ENCODE measurements around the gene BMP15.

The BMP15 gene

DNA sequence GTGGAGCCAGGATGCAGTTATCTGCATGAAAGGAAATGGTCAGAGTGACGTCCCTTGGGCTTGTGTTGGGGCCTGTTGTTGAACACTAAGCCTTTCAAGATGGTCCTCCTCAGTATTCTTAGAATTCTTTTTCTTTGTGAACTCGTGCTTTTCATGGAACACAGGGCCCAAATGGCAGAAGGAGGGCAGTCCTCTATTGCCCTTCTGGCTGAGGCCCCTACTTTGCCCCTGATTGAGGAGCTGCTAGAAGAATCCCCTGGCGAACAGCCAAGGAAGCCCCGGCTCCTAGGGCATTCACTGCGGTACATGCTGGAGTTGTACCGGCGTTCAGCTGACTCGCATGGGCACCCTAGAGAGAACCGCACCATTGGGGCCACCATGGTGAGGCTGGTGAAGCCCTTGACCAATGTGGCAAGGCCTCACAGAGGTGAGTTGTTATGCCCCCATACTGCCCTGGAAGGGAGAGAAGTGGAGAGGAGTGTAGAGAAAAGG lies at the start of gene BMP15:
TSS of gene BMP15 (plus strand) at position 51 of the 492 bp plus-strand sequence. CDS start at position 100, 49 bp downstream.
- ATAC-seq: no peak

DNA sequence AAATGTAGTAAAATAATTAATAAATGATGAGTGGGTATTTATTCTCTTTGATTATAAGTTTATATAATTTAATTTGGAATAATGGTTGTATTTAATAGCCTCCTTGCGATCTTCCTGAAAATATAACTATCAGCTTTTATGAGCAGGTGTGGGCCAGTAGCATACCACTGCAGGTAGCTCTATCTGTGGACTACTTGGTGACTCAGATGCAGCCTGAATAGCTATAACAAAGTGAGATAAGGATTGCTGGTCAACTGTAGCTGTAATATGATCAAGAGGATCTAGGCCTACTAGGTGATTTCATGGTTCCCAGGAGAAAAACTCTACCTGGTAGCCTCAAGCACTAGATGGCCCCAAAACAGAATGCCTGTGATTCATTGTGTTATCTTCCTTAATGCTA lies 47.1 kb upstream of the BMP15 start:
- no peak for ATAC-seq

DNA sequence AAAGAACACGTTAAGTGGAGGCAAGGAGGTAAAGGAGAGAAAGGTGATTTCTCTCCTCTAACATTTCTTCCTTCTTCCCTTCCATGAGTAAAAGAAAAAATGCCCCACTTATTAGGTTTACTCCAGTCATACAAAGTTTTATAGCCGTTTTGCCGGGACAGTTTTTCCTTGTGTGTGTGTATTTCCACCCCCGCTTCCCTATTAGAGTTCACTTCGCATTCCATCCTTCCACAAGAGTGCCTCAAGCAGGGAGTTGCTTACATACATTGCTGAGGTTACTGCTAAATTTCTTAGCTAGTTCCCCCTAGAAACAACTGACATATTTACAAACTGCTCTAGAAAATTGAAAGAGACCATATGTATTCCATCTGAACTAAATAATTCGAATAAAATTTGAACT lies 45.2 kb upstream of the BMP15 start:
- no peak for ATAC-seq

DNA sequence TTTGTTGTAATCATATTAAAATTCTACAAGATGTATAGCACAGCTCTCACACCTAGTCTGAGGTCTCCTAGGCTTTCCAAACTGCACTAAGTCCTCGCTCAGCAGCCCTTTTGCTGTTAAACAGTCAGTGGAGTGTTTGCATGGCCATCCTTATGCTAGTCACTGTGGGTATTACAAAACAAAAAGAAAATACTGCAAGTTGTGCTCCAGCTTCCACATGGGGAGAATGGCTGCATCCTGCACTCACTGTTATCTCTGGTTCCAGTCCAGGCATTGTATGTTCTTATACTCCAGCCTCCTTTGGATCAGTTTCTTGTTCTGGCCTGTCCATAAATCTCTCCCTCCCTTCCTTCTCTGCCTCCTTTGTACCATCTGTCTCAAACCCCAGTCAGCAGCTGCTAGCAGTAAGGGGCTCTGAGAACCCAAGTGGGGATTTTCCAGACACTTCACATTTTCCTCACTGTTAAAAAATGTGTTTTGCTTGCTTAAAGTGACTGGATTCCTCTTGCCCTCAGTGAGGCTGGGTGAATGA lies 38.5 kb upstream of the BMP15 start:
- ATAC-seq: no peak

DNA sequence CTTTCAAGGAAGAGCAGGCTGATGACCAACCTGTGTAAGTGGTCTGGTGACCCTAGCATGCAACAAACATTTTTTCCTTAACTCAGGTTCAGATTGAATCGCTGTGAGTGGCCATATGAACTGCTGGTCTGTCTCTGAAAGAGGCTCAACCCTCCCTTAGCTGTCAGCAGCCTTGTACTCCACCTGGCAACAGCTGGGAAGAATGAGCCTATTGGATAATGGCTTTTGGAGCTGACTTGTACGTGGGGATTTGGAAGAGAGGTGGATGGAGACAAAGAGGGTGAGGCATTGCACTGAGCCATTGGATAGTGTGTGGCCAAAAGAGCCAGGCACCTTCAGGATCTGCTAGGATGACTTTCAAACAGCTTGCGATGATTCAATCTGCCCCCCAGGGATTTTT lies 35.7 kb upstream of the BMP15 start:
- no peak for ATAC-seq

DNA sequence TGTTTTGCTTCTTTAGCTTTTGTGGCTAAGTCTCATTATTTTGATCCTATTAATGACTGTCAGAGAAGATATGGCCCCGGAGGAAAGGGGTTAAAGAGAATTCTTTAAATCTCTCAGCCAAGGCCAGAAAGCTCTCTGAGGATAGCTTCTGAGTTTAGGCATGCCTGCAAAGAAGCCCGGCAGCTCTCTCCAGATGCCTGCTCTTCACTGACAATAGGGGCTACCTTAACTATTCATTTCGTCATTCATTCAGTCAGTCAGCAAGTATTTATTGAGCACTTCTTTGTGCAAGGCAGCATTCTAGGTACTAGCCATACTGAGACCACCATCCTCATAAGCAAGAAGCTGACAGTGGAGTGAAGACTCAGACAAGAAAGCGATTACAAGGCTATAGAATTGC lies 34.0 kb upstream of the BMP15 start:
- no peak for ATAC-seq

DNA sequence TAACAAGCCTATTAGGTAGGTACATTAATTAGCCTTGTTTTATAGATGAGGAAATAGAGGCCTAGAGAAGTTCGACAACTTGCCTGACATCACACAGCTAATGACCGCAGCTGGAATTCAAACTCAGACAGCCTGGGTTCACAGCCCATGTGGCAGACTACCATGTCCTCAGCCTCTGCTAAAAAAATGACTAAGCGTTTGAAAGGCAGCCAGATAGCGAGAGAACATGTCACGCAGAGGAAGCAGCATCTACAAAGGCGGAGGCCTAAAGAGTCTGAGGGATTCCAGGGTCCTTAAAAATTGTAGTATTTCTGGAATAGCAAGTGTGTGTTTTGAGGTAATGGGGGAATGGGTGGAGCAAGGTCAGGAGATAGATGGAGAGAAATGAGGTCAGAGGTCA lies 33.2 kb upstream of the BMP15 start:
- ATAC-seq: no peak

DNA sequence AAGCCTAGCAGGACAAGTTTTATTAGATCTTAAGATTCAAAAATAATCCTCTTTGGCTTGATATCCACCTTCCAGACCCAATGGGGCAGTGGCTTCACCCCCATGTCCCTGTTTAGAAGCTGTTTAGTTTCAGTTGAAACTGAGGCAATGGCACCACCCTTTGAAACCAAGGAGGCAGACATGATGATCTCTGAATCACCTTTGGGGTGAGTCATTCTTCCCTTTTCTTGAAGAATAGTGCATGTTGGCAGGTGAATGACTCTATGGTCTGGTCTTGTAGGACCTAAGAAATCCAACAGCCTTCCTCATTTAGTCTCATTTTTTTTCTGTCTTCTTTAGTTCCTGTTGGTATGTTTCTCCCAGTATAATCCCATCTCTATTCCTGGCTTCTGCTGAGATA lies 29.5 kb upstream of the BMP15 start:
- ATAC-seq: peak in 1 of 2 donors; percentile 53

DNA sequence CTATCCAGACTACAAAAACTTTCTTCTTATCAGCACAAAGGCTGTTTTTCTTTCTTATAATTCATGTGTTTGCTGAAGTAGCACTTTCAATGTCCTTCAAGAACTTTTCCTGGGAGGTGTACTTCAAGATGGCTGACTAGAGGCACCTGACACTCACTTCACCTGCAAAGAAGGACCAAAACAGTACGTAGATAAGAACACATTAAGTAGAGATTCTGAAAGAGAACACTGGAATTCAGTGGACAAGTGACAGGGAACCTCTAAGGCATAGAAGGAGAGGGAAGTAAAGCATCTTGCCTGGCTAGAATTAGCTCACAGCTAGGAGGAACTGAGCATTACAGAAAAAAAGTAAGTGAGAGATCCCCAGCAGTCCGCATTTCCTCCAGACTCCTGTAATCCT lies 21.7 kb upstream of the BMP15 start:
- no peak for ATAC-seq

DNA sequence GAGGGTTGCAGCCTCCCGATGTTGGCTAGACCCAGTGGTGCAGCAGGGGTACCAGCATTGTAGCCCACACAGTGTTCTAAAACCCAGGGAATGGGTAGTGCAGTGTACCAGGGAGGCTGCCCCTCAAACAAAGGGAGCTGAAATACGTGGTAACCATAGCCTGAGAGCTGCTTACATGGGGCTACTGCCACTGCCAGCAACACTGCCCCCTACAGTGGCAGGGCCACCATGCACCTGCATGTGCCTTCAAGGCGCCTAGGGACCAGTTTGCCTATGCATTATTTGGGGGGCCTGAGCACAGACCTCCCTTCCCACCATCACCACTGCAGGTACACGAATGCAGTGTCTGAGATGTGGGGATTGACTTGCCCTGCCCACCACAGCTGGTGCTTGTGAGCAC lies 21.0 kb upstream of the BMP15 start:
- ATAC-seq: no peak

DNA sequence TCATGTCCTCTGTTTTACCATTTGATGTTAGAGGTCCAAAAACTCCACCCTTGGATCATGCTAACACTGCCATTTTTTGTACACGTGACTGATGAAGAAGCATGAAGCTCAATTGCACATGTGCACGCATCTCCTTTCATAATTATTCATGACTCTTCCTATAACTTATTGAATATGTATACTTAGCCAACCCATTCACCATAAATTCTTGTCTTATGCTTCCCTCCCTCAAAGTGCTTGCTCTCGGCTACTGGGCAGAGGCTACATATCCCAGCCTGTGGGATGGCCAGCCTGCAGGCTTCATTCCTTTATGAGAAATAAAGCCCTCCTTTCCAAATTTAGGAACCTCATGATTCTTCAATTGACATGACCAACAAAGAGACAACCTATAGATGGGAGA lies 17.5 kb upstream of the BMP15 start:
- no peak for ATAC-seq

DNA sequence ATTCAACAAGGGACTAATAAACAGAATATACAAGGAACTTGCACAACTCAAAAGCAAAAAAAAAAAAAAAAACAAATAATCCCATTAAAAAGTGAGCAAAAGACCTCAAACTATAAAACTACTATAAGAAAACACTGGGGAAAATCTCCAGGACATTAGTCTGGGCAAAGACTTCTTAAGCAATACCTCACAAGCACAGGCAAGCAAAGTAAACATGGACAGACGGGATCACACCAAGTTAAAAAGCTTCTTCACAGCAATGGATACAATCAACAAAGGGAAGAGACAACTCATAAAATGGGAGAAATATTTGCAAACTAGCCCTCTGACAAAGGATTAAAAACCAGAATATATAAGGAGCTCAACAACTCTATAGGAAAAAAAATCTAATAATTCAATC lies 17.1 kb upstream of the BMP15 start:
- no peak for ATAC-seq

DNA sequence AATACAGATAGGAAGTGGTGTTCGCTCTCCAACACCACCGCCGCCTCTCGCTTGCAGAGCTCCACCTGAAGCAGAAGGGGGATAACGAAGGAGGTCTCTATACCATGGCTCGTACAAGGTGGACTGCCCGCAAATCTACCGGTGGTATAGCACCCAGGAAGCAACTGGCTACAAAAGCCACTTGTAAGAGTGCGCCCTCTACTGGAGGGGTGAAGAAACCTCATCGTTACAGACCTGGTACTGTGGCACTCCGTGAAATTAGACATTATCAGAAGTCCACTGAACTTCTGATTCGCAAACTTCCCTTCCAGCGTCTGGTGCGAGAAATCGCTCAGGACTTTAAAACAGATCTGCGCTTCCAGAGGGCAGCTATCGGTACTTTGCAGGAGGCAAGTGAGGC lies 5.2 kb upstream of the BMP15 start:
- no peak for ATAC-seq

DNA sequence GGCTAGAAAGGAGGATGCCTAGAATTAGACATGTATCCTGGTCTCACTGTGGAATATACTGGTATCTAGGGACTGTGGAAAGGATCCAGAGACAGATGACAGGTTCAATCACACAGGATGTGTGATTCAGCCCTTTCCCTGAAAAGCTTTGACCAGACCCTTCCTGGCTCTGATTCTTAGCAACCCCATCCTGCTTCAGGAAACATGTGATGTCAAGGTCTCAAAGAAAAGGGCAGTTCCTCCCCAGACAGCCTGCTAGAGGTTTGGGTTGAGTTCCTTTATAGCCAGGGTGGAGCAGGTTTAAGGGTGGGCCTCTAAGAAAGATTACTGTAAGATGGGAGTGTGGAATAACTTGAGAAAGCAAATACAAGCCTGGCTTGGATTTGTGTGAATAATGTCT lies 3.0 kb downstream of the BMP15 start:
- no peak for ATAC-seq

DNA sequence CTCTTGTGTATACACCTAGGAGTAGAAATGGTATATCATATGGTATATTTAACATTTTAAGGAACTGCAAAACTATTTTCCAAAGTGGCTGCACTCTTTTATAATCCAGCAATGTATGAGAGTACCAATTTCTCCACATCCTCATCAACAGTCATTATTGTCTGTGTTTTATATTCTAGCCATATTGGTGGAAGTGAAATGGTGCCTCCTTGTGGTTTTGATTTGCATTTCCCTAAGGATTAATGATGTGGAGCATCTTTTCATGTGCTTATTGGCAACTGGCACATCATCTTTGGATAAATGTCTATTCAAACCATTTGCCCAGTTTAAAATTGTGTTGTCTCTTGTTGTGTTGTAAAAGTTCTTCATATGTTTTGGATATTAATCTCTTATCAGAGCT lies 9.6 kb downstream of the BMP15 start:
- ATAC-seq: no peak

DNA sequence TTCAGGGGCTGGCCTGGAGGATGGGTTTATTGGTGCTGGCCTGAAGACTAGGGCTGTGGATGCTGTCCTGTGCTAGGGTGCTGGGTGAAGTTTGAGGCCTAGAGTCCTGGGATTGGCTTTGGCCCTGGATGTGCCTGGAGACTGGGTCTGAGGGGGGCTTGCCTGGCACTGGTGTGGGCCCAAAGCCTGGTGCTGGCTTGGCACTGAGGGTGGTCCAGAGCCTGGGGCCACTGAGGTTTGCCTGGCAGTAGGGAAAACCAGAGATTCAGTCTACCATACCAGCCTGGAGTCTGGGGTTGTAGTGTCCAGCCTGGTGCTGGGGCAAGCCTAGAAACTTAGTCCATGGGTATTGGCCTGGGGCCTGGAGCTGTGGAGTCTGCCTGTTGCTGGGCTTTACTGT lies 16.6 kb downstream of the BMP15 start:
- ATAC-seq: no peak

DNA sequence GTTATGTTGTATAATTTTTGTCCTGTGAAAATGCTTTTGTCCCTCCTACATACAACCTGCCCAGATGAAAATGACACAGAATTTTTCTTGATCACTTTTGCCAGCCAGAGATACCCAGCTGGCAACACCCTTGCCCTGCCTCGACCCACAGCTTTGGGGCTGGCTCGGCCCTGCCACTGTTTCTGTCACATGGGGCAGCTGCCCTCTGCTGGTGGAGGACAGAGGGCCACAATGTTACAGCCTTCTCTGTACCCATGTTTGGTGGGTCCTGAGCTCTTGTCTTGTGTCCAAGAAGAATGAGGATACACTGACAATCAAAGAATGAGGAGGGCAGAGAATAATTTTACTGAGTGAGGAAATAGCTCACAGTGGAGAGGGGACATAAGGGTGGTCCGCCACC lies 31.1 kb downstream of the BMP15 start:
- no peak for ATAC-seq

DNA sequence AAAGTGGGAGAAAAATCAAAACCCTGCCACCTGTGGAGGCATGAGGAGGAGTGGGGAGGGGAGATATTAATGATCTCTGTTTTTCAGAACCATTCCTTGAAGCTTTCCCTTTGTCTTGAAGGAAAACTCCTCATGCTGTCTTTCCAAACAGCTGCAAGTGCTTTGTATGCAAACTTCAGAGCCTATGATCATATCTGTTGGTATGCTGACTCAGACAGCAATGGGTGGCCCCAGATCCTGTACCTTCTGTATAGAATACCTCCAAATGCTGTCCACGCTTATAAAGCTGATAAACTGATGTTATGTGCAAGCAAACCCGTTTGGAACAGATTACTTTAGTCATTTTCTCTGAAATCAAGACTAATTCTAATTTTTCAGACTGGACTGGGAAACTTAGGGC lies 31.9 kb downstream of the BMP15 start:
- ATAC-seq: no peak

DNA sequence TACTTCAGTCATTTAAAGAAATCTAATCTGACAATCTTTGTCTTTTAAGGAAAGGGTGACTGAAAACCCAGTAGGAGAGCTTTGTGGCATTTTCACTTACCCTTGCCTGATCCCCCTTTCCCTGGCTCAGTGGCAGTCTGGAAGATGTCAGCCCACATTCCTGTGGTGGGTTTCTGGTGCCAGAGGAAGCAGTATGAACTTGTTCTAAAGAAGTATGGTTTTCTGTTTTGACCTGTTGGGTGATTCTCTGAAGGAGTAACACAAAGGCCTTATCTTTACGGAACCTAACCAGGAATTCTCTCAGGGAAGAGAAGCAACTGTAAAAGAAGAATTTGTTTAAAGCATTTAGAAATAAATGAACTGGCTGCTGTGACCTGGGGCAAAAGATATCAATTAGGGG lies 41.9 kb downstream of the BMP15 start:
- no peak for ATAC-seq

DNA sequence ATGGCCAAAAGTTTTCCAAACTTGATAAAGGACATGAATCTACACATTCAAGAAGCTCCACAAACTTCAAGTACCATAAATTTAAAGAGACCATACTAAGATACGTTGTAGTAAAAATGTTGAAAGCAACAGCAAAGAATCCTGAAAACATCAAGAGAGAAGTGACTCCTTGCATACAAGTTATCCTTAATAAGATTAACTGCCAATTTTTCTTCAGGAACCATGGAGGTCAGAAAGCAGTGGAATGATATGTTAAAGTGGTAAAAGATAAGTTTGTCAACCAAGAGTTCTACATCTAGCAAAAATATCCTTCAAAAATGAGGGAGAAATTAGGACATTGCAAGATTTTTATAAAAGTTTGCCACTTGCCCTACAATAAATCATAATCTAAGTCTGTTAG lies 43.3 kb downstream of the BMP15 start:
- ATAC-seq: no peak

DNA sequence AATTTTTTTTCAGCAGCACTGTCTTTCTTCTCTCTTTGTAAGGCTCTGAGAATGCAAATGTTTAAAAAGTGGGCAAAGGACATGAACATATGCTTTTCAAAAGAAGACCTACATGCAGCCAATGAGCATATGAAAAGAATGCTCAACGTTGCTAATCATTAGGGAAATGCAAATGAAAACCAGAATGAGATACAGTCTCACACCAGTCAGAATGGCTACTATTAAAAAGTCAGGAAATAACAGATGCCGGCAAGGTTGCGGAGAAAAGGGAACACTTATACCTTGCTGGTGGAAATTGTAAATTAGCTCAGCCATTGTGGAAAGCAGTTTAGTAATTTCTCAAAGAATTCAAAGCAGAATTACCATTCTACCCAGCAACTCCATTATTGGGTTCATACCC lies 51.6 kb downstream of the BMP15 start:
- no peak for ATAC-seq

DNA sequence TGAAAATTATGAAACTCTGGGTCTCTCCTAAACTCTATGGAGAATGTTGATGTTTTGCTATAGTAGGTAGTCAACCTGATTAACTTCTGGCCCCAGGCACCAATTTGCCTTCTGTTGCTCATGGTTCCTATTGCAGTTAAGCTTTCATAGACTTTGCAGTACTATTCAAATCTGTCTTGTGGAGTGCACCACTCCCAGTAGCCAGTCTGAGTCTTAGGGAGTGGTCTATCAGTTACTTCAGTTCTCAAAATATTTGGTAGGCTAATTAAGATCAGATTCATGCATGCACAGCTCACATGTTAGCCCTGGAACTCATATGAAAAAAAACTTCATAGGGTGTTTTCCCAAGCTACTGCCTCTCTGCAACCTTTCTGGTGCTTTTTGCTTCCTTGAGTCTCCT lies 53.3 kb downstream of the BMP15 start:
- ATAC-seq: no peak
